ENCODE measurements around the gene ALDH16A1.

- TF ChIP-seq CTCF (IDR thresholded peaks at IDR 0.05; ENCODE audit: poor library complexity) (peak; percentile 3), EZH2 (IDR thresholded peaks at IDR 0.05; ENCODE audit: borderline replicate concordance) (no peak), EZH2phosphoT487 (IDR thresholded peaks at IDR 0.05; ENCODE audit: low read depth, severe bottlenecking, unreplicated experiment) (no peak)
Measured at GRCh38 chr19:49430678-49431329, 22.2 kb upstream of the ALDH16A1 start.
